ENCODE results near the gene SELENOP.

SELENOP gene

GRCh38 chr5:42840269-42840668, 28.6 kb upstream of the SELENOP start:
- TF ChIP-seq CTCF (IDR thresholded peaks at IDR 0.05; ENCODE audit: insufficient read depth, low read depth, low read length, missing control alignments) = no peak
- H3K4me3 ChIP-seq (ENCODE audit: low read length) = no peak overlapping the region
- DNase-seq (ENCODE audit: low read depth) = peak; percentile 15

GRCh38 chr5:42839196-42839595, 27.5 kb upstream of the SELENOP start:
- no peak overlapping the region for H3K4me3 ChIP-seq (ENCODE audit: low read length)
- no peak for TF ChIP-seq CTCF (IDR thresholded peaks at IDR 0.05; ENCODE audit: insufficient read depth, low read depth, low read length, missing control alignments)
- DNase-seq (ENCODE audit: low read depth) = no peak

GRCh38 chr5:42837601-42838000, 25.9 kb upstream of the SELENOP start:
- DNase-seq (ENCODE audit: low read depth) = no peak
- TF ChIP-seq CTCF (IDR thresholded peaks at IDR 0.05; ENCODE audit: insufficient read depth, low read depth, low read length, missing control alignments) = no peak
- H3K4me3 ChIP-seq (ENCODE audit: low read length) = no peak overlapping the region

- no peak overlapping the region for H3K4me3 ChIP-seq (ENCODE audit: low read length)
- no peak for DNase-seq (ENCODE audit: low read depth)
- no peak for TF ChIP-seq CTCF (IDR thresholded peaks at IDR 0.05; ENCODE audit: insufficient read depth, low read depth, low read length, missing control alignments)
Measured at GRCh38 chr5:42836070-42836769, 24.5 kb upstream of the SELENOP start.

- no peak overlapping the region for H3K4me3 ChIP-seq (ENCODE audit: low read length)
- DNase-seq (ENCODE audit: low read depth) = peak; percentile 46
- TF ChIP-seq CTCF (IDR thresholded peaks at IDR 0.05; ENCODE audit: insufficient read depth, low read depth, low read length, missing control alignments) = no peak
Measured at GRCh38 chr5:42832060-42832459, 20.4 kb upstream of the SELENOP start.

GRCh38 chr5:42830924-42831323, 19.2 kb upstream of the SELENOP start:
- H3K4me3 ChIP-seq (ENCODE audit: low read length) = no peak overlapping the region
- no peak for TF ChIP-seq CTCF (IDR thresholded peaks at IDR 0.05; ENCODE audit: insufficient read depth, low read depth, low read length, missing control alignments)
- no peak for DNase-seq (ENCODE audit: low read depth)

- H3K4me3 ChIP-seq (ENCODE audit: low read length) = no peak overlapping the region
- no peak for DNase-seq (ENCODE audit: low read depth)
- TF ChIP-seq CTCF (IDR thresholded peaks at IDR 0.05; ENCODE audit: insufficient read depth, low read depth, low read length, missing control alignments) = no peak
Measured at GRCh38 chr5:42828671-42829070, 17.0 kb upstream of the SELENOP start.

Data from epithelial cell of esophagus (primary cell).